NCI-H1436 treated with DMSO at 0.1 percent for 48 hours (cell line): ENCODE measurements around the gene FIS1.

ENCODE experiments used
- DNase-seq: peaks from one replicate; lab custom pipeline; 2025; lab: John Stamatoyannopoulos, UW

FIS1 gene

DNA sequence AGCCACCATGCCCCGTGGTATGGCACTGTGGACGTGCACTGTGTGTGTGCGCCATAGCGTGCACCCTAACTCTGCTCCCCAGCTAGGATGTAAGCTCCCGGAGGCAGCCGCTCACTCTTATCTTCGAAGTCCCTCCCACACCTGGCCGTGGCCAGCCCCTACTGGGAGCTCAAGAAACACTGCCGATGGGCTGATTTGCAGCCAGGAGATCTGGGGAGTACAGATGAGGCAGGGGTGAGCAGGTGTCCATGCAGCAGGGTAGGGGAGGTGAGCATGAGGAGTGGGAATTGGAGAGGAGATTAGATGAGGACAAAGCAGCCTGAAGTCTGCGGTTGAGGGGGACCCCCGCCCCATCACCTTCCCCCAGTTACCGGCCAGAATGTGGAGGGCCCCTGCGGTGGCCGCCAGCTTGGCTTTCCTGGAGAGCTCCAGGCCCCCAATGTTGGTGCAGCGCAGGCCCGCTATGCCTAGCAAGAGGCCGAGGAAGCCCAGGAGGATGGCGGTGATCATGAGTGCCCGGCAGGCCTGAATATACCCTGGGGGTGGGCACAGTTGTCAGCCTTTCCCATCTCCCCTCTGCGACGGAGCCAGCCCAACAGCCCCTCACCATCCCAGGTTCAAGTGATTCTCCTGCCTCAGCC, 10.9 kb downstream of the FIS1 start:
- DNase-seq, result no peak

DNA sequence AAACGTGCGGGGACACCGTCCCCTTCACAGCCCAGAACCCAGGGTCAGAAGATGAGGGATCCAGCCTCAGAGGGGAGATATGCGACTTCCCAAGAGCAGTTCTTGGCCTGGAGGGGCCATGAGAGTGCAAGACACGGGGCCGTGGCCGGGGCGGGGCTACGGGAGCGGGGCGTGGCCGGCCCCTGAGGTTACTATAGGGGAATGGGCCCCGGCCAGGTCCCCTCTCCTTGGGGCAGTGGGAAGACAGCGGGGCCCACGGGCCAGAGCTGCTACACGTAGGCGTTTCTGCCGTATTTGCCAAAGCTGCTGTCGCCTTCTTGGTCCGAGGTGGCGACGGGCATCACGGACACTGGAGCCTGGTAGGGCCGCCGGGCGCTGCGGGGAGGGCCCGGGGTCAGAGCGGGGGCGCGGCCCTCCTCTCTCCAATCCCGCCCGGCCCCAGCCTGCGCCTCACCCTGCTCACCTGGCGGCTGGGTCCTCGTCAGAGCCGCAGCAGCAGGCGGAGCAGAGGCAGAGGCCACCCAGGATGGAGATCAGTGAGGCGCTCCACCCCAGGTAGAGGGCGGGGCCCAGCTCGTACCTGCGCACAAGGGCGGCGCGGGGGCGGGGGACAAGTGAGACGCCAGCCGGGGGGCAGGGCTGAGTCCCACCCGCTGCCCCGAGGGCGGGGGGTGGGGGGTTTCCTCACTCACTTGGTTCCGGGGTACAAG, 12.6 kb downstream of the FIS1 start:
- DNase-seq, result no peak

- DNase-seq, result no peak
Measured at GRCh38 chr7:101231644-101232043, 13.2 kb downstream of the FIS1 start.

DNA sequence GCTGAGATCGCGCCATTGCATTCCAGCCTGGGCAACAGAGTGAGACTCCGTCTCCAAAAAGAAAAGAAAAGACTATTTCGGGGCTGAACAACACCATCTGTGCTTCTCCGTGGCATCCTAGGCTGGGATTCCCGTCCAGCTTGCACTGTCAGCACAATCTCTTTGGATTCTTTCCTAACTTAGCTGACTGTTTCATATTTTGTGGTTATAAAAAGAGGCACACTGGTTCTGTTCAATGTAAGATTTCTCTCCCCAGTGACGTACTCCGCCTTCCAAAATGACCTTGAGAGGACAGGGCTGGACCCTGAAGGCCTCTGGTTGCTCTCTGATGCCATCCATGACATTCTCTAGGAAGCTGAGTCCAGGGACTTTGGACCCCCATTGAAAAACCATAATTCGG, 18.2 kb downstream of the FIS1 start:
- DNase-seq, result no peak

- DNase-seq, result no peak
Measured at GRCh38 chr7:101225650-101226049, 19.2 kb downstream of the FIS1 start.

DNA sequence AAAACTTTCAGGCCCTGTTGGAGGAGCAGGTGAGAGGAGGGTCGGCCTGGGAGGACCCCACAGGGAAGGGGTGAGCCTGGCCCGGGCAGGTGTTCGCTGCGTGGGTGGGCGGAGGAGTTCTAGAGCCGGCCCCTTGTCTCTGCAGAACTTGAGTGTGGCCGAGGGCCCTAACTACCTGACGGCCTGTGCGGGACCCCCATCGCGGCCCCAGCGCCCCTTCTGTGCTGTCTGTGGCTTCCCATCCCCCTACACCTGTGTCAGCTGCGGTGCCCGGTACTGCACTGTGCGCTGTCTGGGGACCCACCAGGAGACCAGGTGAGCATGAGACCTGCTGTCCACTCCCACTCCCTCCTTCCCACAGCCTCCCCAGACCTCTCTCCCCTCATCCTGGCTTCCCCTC, 21.4 kb downstream of the FIS1 start:
- DNase-seq, result no peak

DNA sequence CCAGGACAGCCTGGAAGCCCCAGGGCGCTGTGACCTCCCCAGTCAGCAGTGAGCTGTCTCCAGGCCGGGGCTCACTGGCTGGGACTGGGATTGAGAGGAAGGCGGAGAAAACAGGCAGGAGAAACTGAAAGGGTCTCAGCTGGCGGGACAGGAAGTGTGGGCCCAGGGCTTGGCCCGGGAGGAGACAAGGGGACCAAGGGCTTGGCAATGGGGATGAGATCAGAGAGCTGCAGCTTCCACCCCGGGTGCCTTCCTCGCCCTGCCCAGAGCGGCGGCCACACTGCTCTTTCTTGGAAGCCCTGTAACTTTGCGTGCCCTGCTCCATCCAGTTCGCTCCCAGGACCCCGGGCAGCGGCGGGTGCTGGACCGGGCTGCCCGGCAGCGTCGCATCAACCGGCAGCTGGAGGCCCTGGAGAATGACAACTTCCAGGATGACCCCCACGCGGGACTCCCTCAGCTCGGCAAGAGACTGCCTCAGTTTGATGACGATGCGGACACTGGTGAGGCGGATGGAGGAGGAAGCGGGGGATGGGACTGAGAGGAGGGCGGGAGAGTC, 22.5 kb downstream of the FIS1 start:
- no peak for DNase-seq

DNA sequence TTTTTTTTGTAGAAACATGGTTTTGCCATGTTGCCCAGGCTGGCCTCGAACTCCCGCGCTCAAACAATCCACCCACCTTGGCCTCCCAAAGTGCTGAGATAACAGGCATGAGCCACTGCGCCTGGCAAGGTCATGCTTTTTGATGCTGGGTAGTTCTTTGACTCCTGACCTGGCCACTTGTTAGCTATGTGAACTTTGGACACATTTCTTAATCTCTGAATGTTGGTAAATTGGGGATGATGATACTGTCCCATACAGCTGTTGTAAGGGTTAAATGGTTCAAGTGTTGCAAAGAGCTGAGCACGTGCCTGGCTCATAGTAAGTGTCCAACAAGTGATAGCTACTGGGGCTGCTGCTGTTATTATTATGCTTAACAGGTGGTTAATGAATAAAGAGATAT, 24.6 kb downstream of the FIS1 start:
- DNase-seq, result no peak

DNA sequence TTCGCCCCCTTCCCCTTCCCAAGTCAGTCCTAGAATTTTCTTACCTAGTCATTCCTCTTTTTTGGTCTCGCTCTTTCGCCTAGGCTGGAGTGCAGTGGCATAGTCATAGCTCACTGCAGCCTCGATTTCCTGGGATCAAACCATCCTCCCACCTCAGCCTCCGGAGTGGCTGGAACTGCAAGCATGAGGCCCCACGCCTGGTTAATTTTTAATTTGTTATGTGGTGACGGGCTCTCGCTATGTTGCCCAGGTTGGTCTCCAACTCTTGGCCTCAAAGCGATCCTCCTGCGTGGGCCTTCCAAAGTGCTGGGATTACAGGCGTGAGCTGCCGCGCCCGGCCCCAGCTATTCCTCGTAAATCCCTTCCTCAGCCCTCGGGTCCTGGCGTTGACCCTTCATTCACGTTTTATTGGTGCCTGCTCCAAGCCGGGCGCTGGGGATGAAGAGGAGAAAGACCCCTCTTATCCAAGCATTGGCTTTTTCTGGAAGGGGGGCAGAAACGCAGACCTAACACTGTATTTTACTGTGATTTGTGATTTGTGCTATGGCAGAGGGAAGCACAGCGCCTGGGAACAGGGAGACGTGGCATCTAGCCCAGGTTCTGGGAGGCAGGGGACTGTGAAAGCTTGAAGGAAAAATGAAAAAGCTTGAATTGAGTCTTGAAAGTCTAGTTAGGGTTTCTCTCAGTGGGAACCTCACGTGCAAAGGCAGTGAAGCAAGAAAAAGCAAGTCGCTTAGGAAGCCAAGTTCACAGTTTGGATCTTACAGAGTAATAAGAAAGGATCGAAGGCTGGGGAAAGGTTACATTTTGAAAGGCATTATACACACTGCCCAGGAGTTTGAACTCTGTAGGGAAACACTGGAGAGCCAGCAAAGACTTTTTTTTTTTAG, 26.4 kb downstream of the FIS1 start:
- no peak for DNase-seq

DNA sequence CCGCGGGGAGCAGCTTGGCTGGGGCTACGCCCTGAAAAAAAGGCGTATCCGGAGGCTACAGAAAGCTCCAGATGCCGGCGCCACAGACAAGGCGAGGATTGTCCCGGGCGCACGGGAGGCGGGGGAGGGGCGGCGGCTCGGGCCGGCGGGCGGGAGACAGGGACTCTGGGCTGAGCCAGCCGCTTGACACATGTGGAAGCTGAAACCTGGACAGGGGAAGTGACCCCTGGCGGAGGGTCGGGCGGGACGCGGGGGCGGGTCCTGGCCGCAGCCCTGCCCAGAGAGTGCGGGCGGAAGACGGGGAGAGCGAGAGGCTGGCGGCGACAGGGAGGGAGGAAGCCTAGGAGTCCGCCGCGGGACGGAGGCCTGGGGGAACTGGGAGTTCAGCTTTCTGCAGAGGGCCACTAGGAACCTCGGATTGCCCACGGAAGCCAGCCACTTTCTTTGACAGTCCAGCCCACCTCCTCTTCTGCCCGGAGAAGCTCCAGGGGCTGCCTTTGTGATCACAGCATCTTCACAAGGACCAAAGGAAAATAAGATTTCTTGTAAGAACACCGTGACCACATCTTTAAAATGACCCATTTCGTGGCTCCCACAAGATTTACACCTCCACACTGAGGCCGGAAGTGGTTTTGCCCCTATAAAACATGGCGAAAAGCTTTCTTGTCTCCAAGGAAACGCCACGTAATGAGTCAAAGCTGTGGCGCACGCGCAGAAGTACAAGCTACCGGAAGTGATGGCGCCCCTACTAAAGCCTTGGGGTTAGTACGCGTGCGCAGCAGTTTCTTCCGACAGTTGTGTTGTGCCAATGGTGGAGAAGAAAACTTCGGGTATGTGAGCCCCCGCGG, 27.3 kb downstream of the FIS1 start, which contains the start of the genes PLOD3 and ZNHIT1:
Gene PLOD3, minus strand, starts transcription at position 194 of the 848 bp plus-strand sequence. CDS start 307 bp downstream, outside the sequence.
Gene ZNHIT1, plus strand, starts transcription at position 778 of the 848 bp plus-strand sequence. Its CDS starts 31 bp downstream, at position 809.
- DNase-seq, result peak; percentile 91

- DNase-seq, result no peak
Measured at GRCh38 chr7:101216860-101217387, 28.0 kb downstream of the FIS1 start.

DNA sequence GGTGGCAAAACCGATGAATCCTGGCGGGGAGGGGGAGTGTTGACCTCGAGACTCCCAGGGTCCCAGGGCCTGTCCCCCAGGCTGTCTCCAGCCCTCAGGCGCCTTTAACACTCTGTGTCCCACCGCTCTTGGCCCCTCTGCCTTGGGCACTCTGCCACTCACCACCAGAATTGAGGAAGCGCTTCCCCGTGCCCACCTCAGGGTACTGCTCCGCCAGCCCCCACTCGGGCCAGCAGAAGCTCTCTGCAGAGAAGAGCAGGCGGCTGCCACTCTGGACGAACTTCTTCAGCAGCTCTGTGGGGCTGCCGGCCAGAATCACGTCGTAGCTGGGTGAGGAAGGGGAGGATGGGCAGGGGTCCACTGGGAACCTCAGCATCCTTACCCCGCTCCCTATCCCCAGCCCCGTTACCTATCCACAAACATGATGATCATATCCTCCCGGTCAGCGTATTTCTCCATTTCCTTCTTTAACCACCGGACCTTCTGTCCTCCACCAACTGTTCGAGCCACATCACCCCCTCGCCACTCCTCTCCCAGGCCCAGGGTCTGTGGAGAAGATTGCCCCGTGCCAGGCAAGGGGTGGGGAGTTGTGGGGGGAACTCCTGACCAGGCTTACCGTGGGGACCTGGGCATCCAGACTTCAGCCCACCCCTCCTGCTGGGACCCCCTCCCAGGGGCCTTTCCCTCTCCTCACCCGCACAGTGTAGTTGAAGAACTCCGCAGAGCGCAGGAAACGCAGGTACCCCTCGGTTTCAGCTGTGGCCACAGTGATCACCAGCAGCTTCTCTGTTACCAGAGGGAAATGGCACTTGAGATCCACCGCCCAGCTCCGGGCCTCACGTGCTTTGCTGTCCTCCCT, 28.7 kb downstream of the FIS1 start:
- DNase-seq, result no peak

DNA sequence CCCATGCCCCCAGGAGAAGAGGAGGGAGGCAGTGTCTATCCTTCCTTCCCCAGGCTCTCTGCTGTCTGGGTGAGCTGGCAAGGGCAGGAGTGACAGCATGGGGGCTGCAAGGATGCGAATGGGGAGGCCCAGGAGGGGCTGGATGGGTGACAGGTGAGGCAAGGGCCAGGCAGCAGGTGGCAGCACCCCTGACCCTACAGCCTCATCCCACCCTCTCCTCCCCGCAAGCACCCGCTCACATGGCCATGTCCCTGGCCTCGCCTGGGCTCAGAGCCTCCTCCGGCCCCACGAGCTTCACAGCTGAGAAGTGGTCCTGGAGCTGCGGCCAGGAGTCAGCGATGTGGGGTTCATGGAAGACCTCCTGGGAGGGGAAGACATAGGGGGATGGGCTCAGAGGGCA, 32.9 kb downstream of the FIS1 start:
- no peak for DNase-seq

- DNase-seq, result no peak
Measured at GRCh38 chr7:101211501-101211900, 33.4 kb downstream of the FIS1 start.

- DNase-seq, result no peak
Measured at GRCh38 chr7:101210143-101210542, 34.7 kb downstream of the FIS1 start.

GRCh38 chr7:101208794-101209193, 36.1 kb downstream of the FIS1 start:
- no peak for DNase-seq

- DNase-seq, result no peak
Measured at GRCh38 chr7:101207459-101207858, 37.4 kb downstream of the FIS1 start.

- DNase-seq, result no peak
Measured at GRCh38 chr7:101206665-101207042, 38.2 kb downstream of the FIS1 start.

- no peak for DNase-seq
Measured at GRCh38 chr7:101205901-101206664, 38.8 kb downstream of the FIS1 start.
